Tibial artery (tissue), 4 donors: Measurements from ENCODE around the gene SCARF2.

Experiments
- DNase-seq, 2 donors: peaks; one replicate each; pipeline ENCODE4 v3.0.0-alpha.2; 2019
- H3K27ac ChIP-seq, 2 donors: fragments of 200-600 bp; sonication (generic) in 1 of 2; 1 replicate in 1 of 2; 2 replicates in 1 of 2; pipeline ENCODE4 v1.5.1; 2018 to 2019; ENCODE audit warnings: mild to moderate bottlenecking in 1 of 2
- H3K27me3 ChIP-seq, 2 donors: fragments of 200-600 bp; sonication (generic) in 1 of 2; one replicate each; pipeline versions ENCODE4 v1.5.1 to v1.6.0; 2016 to 2019
- H3K36me3 ChIP-seq, 3 donors: fragments of 200-600 bp; sonication (generic) in 2 of 3; one replicate each; pipeline ENCODE4 v1.5.1; 2016 to 2019; ENCODE audit warnings: mild to moderate bottlenecking in 2 of 3
- H3K4me1 ChIP-seq, 4 donors: fragments of 200-600 bp; sonication (generic) in 2 of 4; 1 replicate in 3 of 4; 2 replicates in 1 of 4; pipeline ENCODE4 v1.5.1; 2016 to 2019
- H3K4me3 ChIP-seq, 2 donors: fragments of 200-600 bp; sonication (generic) in 1 of 2; 1 replicate in 1 of 2; 2 replicates in 1 of 2; pipeline ENCODE4 v1.5.1; 2018 to 2019; ENCODE audit warnings: mild to moderate bottlenecking in 2 of 2
- H3K9me3 ChIP-seq, 3 donors: fragments of 200-600 bp; sonication (generic) in 1 of 3; one replicate each; pipeline ENCODE4 v1.5.1; 2016 to 2019
- intact Hi-C: fragments of 100-400 bp; cut with DNase I; formaldehyde crosslinking; loops from one replicate; pipeline ENCODE4 v1.15.0; 2023; ENCODE audit warnings: low total_unique reads
- TF ChIP-seq, protein P1 (sequence below), 2 experiments: fragments of 200-600 bp in 1 of 2; fragments of 450-650 bp in 1 of 2; IDR thresholded peaks; one replicate each; pipeline ENCODE4 v1.5.1; 2017 to 2019; ENCODE audit warnings: antibody characterized with exemption in 2 of 2, mild to moderate bottlenecking in 1 of 2, moderate library complexity in 1 of 2

The SCARF2 gene

DNA sequence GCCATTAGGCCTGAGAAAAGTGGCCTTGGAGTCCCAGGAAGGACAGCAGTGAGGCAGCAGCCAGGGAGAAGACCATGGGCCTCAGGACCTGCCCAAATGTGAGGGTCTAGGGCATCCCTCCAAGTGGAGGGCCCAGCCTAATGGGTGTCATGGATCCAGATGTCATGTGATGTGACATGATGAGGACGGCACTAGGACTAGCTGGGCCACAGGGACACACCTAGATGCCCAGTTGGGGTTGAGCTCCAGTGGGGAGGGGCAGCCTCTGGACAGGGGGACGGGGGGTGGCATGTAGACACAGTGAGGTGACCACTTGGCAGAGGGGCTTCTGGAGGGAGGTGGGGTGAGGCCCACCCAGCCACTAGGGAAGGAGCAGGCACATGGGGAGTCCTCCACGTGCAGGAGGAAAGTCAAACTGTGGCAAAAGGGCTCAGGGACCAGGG is 5.4 kb downstream of the SCARF2 start:
- no peaks in the 10 kb centered on the region for H3K27me3 ChIP-seq
- H3K36me3 ChIP-seq, result peaks cover 14 to 34% (median 33%) of the 10 kb centered on the region in 3 donors
- no peak overlapping the region for H3K27ac ChIP-seq
- H3K9me3 ChIP-seq, result no peaks in the 10 kb centered on the region
- TF ChIP-seq, protein P1, sequence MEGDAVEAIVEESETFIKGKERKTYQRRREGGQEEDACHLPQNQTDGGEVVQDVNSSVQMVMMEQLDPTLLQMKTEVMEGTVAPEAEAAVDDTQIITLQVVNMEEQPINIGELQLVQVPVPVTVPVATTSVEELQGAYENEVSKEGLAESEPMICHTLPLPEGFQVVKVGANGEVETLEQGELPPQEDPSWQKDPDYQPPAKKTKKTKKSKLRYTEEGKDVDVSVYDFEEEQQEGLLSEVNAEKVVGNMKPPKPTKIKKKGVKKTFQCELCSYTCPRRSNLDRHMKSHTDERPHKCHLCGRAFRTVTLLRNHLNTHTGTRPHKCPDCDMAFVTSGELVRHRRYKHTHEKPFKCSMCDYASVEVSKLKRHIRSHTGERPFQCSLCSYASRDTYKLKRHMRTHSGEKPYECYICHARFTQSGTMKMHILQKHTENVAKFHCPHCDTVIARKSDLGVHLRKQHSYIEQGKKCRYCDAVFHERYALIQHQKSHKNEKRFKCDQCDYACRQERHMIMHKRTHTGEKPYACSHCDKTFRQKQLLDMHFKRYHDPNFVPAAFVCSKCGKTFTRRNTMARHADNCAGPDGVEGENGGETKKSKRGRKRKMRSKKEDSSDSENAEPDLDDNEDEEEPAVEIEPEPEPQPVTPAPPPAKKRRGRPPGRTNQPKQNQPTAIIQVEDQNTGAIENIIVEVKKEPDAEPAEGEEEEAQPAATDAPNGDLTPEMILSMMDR (IDR thresholded peaks at IDR 0.05), result no peak
- H3K4me3 ChIP-seq, result no peak overlapping the region
- intact Hi-C loops, result no loop called here
- DNase-seq, result peak in 1 of 2 donors; percentile 60
- H3K4me1 ChIP-seq, result peaks cover 0 to 47% (median 14%) of the 10 kb centered on the region in 4 donors

DNA sequence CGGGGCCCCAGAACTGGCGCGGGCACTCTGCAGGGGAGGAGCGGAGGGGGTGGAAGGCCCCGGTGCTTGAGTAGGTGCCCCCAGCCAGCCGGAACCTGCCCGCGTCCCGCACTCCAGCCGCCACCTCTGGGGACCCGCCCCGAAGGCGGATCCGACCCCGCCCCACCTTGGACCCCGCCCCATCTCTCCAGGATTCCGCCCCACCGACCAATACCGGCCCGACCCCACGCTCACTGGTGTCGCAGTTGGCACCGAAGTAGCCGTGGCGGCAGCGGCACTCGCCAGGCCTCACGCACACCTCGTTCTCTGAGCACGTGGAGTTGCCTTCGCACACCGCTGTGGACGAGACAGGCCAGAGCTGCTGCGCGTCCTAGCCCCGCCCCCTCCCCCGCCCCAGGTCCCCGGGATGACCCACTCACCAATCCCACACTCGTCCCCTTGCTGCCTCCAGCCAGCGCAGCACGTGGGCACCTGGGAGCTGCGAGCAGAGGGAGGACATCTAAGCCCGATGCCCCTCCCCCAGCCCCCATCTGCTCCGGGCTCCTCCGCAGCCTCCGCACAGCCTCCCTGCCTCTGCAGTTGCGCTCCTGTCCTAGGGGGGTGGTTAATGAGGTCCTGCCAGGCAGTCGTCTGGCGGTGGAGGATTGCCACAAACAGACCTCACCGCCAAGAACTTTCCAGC is 6.0 kb downstream of the SCARF2 start:
- peak in 1 of 2 donors; percentile 65 for DNase-seq
- TF ChIP-seq, protein P1 (IDR thresholded peaks at IDR 0.05), result no peak
- Histone ChIP-seq H3K27ac (no peak overlapping the region), H3K4me1 (peaks cover 0 to 41% (median 14%) of the 10 kb centered on the region in 4 donors), H3K9me3 (no peaks in the 10 kb centered on the region), H3K27me3 (no peaks in the 10 kb centered on the region), H3K36me3 (peaks cover 14 to 39% (median 39%) of the 10 kb centered on the region in 3 donors), H3K4me3 (no peak overlapping the region)
- intact Hi-C loops, result no loop called here

DNA sequence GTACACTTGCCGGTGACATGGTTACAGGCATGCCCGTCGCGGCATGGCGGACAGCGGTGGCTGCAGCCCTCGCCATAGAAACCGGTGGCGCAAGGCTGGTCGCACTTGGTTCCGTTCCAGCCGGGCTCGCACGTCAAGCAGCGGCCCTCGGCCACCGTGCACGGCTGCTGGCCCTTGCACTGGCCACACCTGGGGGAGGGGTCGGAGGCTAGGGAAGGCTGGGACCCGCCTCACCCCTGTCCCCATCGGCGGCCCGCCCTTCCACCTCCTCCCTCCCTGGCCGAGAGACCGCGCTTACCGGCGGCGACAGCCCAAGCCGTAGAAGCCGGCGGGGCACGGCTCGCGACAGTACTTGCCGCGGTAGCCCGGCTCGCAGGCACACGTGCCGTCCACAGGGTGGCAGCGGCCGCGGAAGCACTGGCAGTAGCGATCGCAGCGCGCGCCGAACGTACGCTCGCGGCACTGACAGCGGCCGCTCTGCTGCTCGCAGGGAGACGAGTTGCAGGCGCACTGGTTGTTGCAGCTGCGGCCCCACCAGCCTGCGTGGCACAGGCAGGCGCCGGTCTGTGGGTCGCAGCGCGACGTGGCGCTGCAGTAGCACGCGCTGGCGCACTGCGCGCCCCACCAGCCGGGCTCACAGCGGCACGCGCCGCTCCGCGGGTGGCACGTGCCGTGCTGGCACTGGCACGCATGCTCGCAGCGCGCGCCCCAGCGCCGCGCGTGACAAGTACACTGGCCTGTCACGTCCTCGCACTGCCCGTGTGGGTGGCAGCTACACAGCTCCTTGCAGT is 6.7 kb downstream of the SCARF2 start:
- Histone ChIP-seq H3K4me3 (no peak overlapping the region), H3K36me3 (peaks cover 14 to 45% (median 44%) of the 10 kb centered on the region in 3 donors), H3K4me1 (peaks cover 0 to 37% (median 10%) of the 10 kb centered on the region in 4 donors), H3K9me3 (no peaks in the 10 kb centered on the region), H3K27me3 (no peaks in the 10 kb centered on the region), H3K27ac (no peak overlapping the region)
- DNase-seq, result peak in 1 of 2 donors; percentile 67
- TF ChIP-seq, protein P1 (IDR thresholded peaks at IDR 0.05), result peak in 1 of 2 experiments; percentile 3
- intact Hi-C loops, result no loop called here

DNA sequence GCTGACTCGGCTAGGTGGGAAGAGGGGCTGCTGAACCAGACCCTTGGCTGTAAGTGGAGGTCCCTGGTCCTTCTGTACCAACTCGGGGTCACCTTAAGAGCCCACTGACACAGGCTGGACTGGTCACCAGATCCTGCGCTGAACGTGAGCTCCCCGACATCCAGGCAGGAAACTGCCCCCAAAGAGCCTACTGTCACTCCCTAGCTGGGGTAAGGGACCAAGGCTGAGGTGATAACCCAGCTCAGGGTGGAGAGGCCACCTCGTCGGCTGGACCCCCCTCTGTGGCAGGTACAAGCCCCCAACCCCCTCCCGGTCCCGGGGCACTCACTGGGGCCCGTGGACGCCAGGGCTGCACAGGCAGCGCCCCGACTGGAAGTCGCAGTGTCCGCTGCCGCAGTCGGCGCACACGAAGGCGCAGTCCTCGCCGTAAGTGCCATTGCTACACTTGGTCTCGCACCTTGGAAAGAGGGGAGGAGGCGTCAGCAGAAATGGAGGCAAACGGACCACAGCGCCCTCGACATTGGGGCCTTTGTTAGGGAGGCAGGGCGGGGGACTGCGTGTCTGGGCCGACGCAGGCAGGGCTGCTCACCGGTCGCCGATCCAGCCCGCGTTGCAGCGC is 7.4 kb downstream of the SCARF2 start:
- H3K27ac ChIP-seq, result no peak overlapping the region
- H3K4me3 ChIP-seq, result no peak overlapping the region
- intact Hi-C loops, result no loop called here
- H3K36me3 ChIP-seq, result peaks cover 14 to 50% (median 47%) of the 10 kb centered on the region in 3 donors
- DNase-seq, result peak in 1 of 2 donors; percentile 63
- TF ChIP-seq, protein P1 (IDR thresholded peaks at IDR 0.05), result no peak
- H3K27me3 ChIP-seq, result no peaks in the 10 kb centered on the region
- peaks cover 0 to 37% (median 3%) of the 10 kb centered on the region in 4 donors for H3K4me1 ChIP-seq
- H3K9me3 ChIP-seq, result no peaks in the 10 kb centered on the region

DNA sequence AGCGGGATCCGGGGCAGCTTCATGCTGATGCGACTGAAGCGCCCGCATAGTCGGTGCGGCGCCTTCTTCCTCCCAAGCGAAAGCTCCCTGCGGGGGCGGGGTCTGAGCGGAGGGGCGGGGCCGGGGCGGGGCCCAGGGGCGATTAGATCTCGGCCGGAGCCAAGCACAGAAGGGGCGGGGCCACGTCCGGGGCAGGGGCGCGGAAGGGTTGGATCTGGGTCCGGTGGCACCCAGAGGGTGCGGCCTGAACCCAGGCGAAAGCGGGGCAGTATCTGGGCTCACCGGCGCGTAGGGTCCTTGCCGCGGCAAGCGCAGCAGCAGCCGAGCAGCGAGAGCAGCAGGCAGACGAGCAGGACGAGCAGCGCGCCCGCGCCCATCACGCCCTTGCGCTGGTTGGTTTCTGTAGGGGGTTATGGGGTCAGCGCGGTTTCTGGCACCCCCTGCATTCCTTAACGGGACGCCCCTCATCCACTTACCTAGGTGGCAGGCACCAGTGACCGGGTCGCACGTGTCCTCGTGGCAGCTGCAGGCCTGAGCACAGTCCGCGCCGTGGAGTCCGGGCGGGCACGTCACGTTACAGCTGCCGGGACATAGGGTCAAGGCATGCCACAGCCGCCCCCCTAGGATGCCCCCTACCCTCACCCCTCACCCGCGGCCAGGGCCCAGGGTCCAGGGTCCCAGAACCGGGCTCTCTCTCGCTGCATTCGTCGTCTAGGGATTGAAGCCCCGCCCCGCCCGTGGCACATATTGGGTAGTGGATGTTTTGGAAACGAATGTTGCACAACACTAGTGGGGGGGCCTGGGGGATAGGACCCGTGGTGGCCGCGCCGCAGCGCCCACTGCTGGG is 8.1 kb downstream of the SCARF2 start:
- TF ChIP-seq, protein P1 (IDR thresholded peaks at IDR 0.05), result no peak
- intact Hi-C loops, result loop anchor here (10.0 kb wide), 1 partner anchor 145 kb away; no protein-coding TSS in a partner anchor
- peaks cover 14 to 58% (median 54%) of the 10 kb centered on the region in 3 donors for H3K36me3 ChIP-seq
- H3K27ac ChIP-seq, result no peak overlapping the region
- H3K4me1 ChIP-seq, result peaks cover 0 to 37% (median 3%) of the 10 kb centered on the region in 4 donors
- no peaks in the 10 kb centered on the region for H3K9me3 ChIP-seq
- no peaks in the 10 kb centered on the region for H3K27me3 ChIP-seq
- peak in 1 of 2 donors; percentile 65 for DNase-seq
- peak overlapping the region; percentile 9 to 24 for H3K4me3 ChIP-seq
